ENCODE data around the gene ACOXL.

DNA sequence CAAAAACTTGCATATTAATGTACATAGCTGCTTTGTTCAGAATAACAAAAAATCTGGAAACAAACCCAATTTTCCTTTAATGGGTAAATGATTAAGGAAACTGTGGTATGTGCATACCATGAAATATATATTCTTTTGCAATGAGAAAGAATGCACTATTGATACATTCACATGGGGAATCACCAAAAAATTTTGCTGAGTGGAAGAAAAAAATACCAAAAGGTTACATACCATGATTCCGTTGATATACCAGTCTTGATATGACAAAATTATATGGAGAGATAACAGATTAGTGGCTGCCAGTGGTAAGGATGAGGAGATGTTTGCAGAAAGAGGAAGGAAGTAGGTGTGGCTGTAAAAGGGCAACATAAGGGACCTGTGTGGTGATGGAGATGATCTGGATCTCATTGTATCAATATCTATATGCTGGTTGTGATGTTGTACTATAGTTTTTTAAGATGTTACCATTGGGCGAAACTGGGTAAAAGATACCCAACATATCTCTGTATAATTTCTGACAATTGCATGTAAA lies 333.8 kb downstream of the ACOXL start:
- TF ChIP-seq POLR2A (IDR thresholded peaks at IDR 0.05; ENCODE audit: low read depth, low read length) (no peak), POLR2AphosphoS5 (IDR thresholded peaks at IDR 0.05; ENCODE audit: low read depth, low read length) (no peak), TAF1 (IDR thresholded peaks at IDR 0.05; ENCODE audit: borderline replicate concordance, low read depth, low read length) (no peak)
